HG02852 (cell line): ENCODE results near the gene HCK.
A peak's percentile ranks its signal among the peaks of the same experiment; 100 is the strongest.

Source experiments
- ATAC-seq: cut with Tn5 transposase; IDR thresholded peaks from one replicate; pipeline ENCODE4 v1.9.1; 2021; ENCODE audit warnings: mild to moderate bottlenecking, moderate library complexity; ENCODE audit not compliant: unreplicated experiment

Gene HCK

DNA sequence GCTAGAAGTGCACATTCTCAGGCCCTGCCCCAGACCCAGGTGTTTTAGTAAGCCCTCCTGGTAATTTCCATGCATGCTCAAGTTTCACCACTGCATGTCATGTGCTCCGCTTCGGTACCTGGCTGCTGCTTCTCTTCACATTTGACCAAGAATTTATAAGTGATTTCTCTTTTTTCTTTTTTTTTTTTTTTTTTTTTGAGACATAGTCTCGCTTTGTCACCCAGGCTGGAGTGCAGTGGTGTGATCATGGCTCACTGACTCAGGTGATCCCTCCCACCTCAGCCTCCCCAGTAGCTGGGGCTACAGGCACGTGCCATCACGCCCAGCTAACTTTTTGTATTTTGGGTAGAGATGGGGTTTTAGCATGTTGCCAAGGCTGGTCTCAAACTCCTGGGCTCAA lies 73.5 kb downstream of the HCK start:
- ATAC-seq = no peak

DNA sequence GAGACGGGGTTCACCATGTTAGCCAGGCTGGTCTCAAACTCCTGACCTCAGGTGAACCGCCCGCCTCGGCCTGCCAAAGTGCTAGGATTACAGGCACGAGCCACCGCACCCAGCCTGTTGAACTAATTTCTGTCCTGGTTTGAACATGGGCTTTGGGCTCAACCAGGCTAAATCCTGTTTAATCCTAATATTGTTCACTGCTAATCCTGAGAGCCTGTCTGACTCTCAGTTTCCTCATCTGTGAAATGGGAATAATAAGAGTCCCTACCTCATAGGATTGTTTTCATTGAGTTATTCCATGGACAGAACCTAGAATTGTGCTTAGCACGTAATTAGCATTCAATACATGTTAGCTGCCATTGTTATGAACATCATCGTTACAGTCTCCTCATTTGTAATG lies 74.9 kb downstream of the HCK start:
- no peak for ATAC-seq

DNA sequence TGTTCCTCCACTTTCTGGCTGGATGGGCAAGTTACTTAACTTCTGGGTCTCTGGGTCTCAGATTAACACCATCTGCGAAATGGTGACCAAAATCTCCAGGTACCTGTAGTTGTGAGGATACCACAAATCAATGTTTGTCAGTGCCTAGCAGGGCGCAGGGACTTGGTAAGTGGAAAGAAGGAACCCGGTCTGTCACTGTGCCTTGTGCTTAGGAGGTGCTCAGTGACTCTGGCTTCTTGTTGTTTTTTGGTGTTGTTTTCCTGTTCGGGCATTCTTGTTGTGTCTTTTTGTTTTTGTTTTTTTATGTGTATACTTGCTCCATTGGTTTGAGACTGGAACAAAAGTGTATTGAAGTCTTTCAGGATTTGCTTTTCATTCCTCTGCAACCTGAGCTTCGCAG lies 75.3 kb downstream of the HCK start:
- no peak for ATAC-seq

DNA sequence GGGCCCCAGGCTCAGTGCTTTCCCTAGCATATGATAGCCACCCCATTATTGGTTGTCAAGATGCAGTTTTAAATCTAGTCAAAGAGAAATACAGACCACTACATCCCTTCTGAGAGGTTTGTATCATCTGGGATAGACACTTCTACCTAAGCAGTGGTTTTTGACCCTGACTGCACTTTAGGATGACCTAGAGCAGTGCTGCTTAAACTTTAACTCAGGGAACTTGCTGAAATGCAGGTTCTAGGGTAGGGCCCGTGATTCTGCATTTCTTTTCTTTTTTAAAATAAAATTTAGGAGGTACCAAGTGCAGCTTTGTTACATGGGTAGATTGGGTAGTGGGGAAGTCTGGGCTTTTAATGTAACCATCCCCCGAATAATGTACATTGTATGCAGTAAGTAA lies 76.1 kb downstream of the HCK start:
- ATAC-seq = no peak

DNA sequence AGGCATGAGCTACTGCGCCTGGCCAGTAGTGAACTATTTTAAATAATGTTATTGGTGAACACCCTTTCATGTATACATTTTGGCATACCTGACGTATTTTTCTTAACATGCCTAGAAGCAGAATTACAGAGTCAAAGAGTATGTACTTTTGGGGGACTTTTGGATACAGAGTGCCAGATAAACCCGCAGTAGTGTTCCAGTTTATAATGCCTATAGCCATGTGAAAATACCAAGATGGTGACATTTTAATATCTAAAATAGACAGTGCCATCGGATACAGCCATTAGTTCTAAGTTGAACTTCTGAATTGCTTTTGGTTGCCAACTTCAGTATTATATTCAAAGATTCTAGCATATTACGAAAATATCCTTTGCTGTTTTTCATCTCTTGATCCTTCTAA lies 77.8 kb downstream of the HCK start:
- no peak for ATAC-seq

DNA sequence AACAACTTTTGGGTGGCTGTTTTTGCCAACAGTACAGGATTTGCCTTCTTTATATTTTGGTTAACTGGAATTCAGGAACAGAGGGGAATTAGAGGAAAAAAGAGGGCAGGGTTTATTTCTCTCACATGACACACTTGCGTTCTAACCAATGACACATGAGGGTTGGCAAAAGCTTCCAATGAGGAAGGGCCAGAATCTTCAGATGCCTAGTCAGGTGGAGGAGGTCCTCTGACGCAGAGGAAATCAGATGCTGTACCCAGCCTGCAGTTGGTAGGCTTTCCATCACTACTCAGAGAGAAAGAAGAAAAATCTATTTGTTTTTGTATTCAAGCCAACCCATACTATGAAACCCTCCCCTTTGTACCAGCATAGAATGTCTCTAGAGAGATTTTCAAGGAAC lies 78.3 kb downstream of the HCK start:
- no peak for ATAC-seq

DNA sequence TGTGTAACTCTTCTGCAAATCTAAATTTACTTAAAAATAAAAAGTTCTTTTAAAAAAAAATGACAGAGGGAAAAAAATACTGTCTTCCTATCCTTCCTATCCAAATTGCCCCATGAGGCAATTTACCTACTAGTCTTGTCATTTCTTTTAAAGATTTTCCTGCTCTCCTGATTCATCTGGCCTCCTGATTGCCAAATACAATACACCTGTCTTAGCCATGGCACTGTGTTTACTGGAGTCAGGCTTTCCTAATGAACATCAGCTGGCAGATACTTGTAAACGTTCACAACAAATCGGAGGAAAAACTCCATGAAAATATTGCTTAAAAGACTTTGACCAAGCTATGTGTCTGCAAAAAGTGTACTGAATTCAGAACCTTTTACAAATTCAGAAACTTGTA lies 78.9 kb downstream of the HCK start:
- ATAC-seq = no peak

DNA sequence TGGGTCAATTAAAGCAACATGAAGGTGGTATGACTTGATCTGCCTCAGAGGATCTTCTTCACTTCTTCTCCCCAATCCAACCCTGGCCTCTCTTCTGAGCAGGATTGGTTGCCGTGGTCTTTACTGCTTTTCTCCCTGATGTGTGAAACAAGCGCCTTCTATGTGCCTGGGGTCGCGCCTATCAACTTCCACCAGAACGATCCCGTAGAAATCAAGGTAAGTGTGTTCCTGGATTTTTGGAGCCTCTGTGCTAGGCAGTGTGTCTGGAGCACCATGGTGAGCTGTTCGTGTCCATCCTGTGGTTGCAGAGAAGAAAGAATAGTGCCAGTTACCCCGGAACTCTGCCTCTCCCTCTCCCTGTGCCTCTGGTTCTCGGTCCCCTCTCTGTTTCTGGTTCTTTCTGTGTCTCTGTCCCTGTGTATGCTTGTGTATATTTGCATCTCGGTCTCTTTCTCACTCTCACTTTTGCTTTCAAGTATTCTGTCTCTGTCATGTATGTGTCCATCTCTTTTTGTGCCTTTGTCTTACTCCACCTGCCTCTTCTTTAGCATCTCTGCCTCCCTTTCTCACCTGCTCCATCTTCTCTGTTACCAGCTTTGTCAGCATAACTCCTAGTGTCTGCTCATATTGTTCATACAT lies 81.0 kb downstream of the HCK start:
- peak; percentile 96 for ATAC-seq

DNA sequence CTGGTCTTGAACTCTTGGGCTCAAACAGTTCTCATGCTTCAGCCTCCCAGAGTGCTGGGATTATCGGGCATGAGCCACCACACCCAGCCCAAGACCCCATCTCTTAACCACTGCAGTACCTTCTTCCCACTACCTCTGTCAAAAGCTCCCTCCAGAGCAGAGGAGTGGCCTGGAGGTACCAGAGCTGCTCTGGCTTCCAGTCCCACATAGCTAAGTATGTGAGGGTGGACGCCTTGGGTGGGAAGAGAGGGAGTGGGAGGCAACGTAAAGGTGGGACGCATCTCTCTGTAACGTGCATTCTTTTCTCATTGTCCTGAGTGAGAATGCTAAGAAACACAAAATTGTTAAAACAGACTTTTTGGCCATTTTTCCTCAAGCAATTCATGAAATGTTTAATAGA lies 82.0 kb downstream of the HCK start:
- no peak for ATAC-seq

DNA sequence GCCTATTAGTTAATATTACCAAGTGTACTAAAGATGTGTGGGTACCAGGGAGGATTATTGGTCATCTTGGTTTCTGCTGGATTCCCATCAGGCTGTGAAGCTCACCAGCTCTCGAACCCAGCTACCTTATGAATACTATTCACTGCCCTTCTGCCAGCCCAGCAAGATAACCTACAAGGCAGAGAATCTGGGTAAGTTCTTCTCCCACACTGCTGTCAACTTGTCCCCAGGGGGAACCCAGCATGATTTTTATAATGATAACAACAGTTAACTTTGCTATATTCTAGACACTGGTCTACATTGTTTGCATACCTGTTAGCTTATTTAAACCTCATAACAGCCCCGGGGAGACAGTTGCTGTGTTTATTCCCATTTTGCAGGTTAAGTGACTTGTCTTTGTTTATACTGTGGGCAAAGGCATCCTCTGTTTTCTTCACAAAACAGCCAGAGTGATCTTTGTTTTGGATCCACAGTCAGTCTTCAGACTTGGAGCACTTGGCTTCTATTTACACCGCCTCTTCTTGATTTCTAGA lies 84.0 kb downstream of the HCK start:
- no peak for ATAC-seq

DNA sequence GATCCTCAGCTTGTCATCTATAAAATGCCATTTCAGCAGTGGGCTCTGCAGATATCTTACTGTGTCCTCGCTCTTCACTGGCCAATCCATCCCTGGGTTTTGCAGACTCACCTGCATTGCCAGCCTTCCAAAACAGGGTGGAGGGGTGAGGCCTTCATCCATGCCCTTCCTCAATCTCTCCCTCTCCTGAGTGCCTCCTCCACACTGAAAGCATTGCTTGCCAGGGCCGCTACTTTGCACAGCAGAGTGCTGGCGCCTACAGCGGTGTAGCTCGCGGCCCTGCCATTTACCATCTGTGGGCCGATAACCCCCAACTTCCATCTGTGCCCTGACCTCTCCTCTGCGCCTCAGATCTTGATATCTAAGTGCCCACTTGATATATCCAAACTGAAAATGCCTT lies 86.9 kb downstream of the HCK start:
- ATAC-seq = no peak

DNA sequence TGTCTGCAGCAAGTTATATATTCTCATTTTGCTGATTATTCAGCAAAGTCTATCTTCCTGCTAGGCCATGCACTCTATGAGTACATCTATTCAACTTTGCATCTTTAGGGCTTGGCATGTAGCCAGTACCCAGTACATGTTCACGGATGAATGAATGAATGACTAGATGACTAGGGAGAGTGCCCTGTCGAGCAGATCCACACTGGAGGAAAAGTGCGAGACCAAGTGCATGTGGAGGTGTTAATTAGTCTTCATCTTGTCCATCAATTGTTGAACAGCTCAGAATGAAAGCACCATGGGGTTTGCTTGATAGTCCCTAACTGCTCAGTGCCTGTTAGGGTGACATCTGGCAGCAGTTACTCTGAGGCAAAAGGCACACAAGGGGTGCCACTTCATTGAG lies 87.9 kb downstream of the HCK start:
- no peak for ATAC-seq

DNA sequence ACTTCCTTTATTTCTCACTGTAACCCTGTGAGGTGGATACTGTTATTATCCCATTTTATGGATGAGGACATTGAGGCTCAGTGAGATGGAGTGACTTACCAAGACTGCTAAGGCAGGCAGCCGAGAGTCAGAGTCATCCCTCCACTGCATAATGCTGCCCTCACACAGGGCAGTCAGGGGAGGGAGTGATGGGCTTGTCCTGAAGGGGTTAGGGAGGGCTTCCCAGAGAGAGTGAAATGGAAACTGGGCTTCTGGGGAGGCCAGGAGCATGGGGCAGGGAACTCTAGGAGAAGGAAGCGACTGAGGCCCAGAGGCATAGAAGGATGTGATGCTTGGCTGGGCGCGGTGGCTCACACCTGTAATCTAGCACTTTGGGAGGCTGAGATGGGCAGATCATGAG lies 88.6 kb downstream of the HCK start:
- no peak for ATAC-seq

DNA sequence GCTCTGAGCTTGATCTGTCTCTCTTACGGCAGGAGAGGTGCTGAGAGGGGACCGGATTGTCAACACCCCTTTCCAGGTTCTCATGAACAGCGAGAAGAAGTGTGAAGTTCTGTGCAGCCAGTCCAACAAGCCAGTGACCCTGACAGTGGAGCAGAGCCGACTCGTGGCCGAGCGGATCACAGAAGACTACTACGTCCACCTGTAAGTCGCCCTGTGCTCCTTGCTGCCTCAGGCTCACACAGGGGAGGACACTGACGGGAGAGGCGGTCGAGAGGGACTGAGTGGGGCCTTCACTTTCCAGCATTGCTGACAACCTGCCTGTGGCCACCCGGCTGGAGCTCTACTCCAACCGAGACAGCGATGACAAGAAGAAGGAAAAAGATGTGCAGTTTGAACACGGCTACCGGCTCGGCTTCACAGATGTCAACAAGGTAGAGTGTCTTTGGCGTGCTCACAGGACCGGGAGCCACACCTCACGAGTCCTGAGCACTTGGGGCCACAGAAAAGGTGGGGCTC lies 89.5 kb downstream of the HCK start:
- no peak for ATAC-seq

DNA sequence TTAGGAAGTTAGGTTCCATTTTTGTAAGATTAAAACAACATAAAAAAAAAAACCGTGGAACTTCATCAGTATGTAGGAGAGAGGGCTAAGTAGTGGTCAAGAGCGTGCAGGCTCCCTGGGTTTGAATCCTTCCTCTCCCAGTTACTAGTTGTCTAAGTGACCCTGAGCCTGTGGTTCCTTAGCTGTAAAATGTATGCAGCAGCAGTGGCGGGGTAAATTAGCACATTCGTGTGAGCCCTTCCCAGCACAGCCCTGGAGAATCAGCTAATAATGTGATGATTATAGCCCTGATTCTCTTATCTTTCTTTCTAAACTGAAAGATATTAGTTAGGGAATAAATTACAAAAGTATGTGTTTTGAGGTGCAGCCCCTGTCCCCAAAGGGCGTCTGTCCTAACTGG lies 90.0 kb downstream of the HCK start:
- ATAC-seq = no peak

DNA sequence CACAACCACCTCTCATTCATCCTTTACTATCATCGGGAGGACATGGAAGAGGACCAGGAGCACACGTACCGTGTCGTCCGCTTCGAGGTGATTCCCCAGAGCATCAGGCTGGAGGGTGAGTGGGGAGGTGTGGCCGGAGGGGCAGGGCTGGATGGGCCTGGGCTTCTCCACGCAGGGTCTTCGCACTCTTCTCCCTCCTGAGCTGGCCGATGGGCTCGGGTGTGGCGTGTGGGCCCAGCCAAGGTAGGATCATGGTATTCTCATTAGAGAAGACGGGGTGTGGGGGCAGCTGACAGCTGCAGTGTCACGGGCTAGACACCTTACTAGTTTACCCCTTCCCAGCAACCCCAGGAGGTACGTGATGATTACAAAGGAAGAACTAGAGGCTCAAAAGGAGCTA lies 90.9 kb downstream of the HCK start:
- ATAC-seq = no peak

DNA sequence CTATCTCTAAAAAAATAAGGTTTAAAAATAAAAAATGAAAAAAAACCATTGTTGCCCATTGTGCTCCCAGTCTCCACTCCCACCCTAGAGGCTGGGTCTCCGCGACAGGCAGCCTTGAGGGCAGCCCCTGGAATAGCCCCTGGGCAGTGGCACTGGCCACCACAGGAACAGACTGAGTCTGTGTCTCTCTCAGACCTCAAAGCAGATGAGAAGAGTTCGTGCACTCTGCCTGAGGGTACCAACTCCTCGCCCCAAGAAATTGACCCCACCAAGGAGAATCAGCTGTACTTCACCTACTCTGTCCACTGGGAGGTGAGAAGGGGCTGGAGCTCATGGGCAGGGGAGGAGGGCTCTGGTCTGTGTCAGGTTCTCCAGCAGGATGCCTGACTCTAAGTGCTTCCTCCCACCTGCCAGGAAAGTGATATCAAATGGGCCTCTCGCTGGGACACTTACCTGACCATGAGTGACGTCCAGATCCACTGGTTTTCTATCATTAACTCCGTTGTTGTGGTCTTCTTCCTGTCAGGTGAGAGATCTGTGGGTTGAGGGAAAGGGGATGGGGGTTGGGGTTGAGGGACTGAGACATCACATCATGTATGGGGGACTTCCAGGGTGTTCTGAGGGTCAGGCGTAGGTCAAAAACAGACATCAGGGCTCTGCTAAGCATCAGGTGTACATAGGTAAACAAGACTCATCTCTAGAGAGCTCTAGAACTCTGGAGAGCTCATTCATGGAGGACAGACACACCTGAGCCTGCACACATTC lies 93.0 kb downstream of the HCK start:
- ATAC-seq = no peak

DNA sequence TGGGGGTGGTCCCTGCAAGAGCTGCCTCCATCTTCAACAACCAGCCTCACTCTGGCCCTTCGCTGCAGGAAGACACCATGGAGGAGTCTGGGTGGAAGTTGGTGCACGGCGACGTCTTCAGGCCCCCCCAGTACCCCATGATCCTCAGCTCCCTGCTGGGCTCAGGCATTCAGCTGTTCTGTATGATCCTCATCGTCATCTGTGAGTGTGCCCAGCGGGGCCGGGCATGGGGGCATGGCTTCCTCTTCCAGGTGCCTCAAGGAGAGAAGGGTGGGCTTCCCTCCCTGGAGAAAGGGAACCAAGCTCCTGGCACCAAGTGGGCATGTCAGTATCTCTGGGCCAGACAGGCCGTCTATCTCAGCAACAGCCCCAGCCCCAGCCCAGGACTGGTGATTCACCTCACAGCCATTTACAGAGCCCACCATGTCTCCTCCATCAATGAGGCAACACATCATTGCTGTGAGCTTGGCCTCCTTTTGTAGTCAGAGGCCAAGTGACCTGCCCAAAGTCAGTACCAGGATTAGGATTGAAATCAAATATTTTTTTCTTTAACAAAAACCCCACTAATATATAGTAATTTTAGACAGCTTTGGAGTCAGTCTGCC lies 97.6 kb downstream of the HCK start:
- ATAC-seq = no peak

DNA sequence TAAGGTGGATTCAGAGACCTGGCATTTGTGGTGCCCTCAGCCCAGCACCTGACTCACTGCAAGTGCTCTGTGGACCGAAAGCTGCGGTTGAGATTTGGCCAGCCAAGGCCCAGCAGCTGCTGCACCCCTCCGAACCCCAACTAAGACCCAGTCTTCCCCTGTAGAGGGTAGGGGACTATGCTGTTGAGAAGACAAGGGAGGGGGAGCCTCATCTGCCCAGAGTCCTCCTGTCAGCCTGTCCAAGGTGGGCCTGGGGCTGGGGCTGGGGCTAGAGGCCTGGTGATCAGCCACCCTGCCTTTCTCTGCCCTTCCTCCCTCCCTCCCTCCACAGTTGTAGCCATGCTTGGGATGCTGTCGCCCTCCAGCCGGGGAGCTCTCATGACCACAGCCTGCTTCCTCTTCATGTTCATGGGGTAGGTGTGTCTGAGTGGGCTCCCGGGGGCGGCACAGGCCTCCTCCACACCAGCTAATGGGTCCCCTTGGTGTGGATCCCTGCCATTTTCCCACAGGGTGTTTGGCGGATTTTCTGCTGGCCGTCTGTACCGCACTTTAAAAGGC lies 98.3 kb downstream of the HCK start:
- no peak for ATAC-seq
